ENCODE data around the gene CARMIL1. TPM values are rescaled to one million over a fixed set of nuclear protein-coding genes. Genes with fewer than 3 reads are reported as not detected.

The CARMIL1 gene
- total and polyA plus RNA-seq, 2 donors from 2014 or later = 22.3 to 51.1 TPM

DNA sequence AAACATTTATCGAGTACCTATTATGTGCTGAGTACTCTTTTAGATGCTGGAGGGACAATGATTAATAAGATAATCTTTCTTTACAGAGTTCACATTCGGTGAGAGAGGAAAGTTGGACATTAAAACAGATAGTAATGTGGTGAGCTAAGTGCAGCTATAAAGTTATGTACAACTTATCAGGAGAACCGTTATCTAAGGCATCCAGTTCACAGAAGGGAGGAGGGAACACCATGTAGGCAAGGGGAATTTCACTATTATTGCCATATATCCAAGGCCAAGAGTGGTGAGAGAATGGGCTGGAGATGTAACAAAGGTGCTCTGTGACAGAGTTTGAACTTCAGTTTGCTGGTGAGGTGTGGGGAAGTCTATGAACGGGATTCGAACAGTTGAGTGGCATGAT is 105.8 kb downstream of the CARMIL1 start:
- no peak overlapping the region for H3K4me3 ChIP-seq (ENCODE audit: low read length in 3 of 3)
- DNase-seq = no peak
- TF ChIP-seq, protein P1, sequence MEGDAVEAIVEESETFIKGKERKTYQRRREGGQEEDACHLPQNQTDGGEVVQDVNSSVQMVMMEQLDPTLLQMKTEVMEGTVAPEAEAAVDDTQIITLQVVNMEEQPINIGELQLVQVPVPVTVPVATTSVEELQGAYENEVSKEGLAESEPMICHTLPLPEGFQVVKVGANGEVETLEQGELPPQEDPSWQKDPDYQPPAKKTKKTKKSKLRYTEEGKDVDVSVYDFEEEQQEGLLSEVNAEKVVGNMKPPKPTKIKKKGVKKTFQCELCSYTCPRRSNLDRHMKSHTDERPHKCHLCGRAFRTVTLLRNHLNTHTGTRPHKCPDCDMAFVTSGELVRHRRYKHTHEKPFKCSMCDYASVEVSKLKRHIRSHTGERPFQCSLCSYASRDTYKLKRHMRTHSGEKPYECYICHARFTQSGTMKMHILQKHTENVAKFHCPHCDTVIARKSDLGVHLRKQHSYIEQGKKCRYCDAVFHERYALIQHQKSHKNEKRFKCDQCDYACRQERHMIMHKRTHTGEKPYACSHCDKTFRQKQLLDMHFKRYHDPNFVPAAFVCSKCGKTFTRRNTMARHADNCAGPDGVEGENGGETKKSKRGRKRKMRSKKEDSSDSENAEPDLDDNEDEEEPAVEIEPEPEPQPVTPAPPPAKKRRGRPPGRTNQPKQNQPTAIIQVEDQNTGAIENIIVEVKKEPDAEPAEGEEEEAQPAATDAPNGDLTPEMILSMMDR (IDR thresholded peaks at IDR 0.05; ENCODE audit: borderline replicate concordance, extremely low read depth, insufficient read depth) = no peak
- H3K9me3 ChIP-seq (ENCODE audit: control insufficient read depth in 2 of 3, insufficient read depth in 1 of 3, low read length in 3 of 3) = no peaks in the 10 kb centered on the region
- H3K27ac ChIP-seq (ENCODE audit: low read depth in 2 of 2, low read length in 2 of 2) = no peak overlapping the region
- H3K27me3 ChIP-seq (ENCODE audit: control insufficient read depth, insufficient read depth, low read length) = no peaks in the 10 kb centered on the region
- no peak for FAIRE-seq
- no peaks in the 10 kb centered on the region for H3K36me3 ChIP-seq (ENCODE audit: control insufficient read depth in 2 of 3, insufficient read depth in 3 of 3, low read length in 3 of 3)
- H3K9ac ChIP-seq (ENCODE audit: low read length in 3 of 3) = no peak overlapping the region
- intact Hi-C loops (cut with DNase I) = no loop called here
- no peaks in the 10 kb centered on the region for H3K4me1 ChIP-seq (ENCODE audit: control insufficient read depth in 2 of 3, insufficient read depth in 2 of 3, low read depth in 1 of 3, low read length in 3 of 3)

DNA sequence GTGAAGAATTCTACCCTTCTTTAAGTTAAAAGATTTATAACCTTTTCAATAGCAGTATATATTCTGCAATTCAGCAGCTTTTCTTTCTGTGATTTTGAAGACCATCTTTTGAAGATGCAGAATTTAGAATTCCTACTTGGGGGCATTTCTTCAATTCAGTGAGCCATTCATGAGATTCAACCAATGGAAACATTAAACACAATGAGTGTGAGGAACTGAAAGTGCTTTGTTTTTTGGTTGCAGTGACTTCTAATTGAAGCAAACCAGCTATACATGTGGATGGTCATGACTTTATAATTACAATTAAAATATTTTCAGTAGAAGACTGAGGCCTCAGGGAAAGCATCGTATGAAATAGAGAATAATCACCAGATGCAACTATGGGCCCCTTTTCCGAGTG is 108.3 kb downstream of the CARMIL1 start:
- TF ChIP-seq, protein P1 (IDR thresholded peaks at IDR 0.05; ENCODE audit: borderline replicate concordance, extremely low read depth, insufficient read depth) = no peak
- Histone ChIP-seq H3K27ac (ENCODE audit: low read depth in 2 of 2, low read length in 2 of 2) (no peak overlapping the region), H3K36me3 (ENCODE audit: control insufficient read depth in 2 of 3, insufficient read depth in 3 of 3, low read length in 3 of 3) (no peaks in the 10 kb centered on the region), H3K4me1 (ENCODE audit: control insufficient read depth in 2 of 3, insufficient read depth in 2 of 3, low read depth in 1 of 3, low read length in 3 of 3) (no peaks in the 10 kb centered on the region), H3K9me3 (ENCODE audit: control insufficient read depth in 2 of 3, insufficient read depth in 1 of 3, low read length in 3 of 3) (no peaks in the 10 kb centered on the region), H3K9ac (ENCODE audit: low read length in 3 of 3) (no peak overlapping the region), H3K4me3 (ENCODE audit: low read length in 3 of 3) (no peak overlapping the region), H3K27me3 (ENCODE audit: control insufficient read depth, insufficient read depth, low read length) (no peaks in the 10 kb centered on the region)
- DNase-seq (no peak), FAIRE-seq (no peak)
- intact Hi-C loops (cut with DNase I) = no loop called here

DNA sequence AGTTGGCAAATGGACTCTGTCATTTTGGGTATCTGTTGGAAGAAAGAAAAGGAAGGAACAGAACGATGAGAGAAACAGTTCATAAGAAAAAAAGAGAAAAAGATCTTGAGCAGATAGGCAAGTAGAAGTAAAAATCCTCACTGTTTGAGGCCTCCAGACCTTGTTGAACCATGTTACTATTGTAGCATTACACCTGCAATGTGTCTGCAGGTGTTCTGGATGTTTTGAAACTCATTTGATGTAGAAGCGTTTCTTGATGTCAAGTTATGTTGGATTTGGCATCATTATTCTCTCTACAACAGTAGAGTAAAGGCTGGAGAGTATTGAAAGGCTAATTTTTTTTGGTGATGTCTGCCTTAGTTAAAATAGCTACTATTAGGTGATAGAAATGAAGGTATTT is 108.7 kb downstream of the CARMIL1 start:
- Histone ChIP-seq H3K27ac (ENCODE audit: low read depth in 2 of 2, low read length in 2 of 2) (no peak overlapping the region), H3K9me3 (ENCODE audit: control insufficient read depth in 2 of 3, insufficient read depth in 1 of 3, low read length in 3 of 3) (no peaks in the 10 kb centered on the region), H3K4me3 (ENCODE audit: low read length in 3 of 3) (no peak overlapping the region), H3K9ac (ENCODE audit: low read length in 3 of 3) (no peak overlapping the region), H3K27me3 (ENCODE audit: control insufficient read depth, insufficient read depth, low read length) (no peaks in the 10 kb centered on the region), H3K36me3 (ENCODE audit: control insufficient read depth in 2 of 3, insufficient read depth in 3 of 3, low read length in 3 of 3) (no peaks in the 10 kb centered on the region), H3K4me1 (ENCODE audit: control insufficient read depth in 2 of 3, insufficient read depth in 2 of 3, low read depth in 1 of 3, low read length in 3 of 3) (no peaks in the 10 kb centered on the region)
- DNase-seq (no peak), FAIRE-seq (no peak)
- intact Hi-C loops (cut with DNase I) = no loop called here
- TF ChIP-seq, protein P1 (IDR thresholded peaks at IDR 0.05; ENCODE audit: borderline replicate concordance, extremely low read depth, insufficient read depth) = no peak

DNA sequence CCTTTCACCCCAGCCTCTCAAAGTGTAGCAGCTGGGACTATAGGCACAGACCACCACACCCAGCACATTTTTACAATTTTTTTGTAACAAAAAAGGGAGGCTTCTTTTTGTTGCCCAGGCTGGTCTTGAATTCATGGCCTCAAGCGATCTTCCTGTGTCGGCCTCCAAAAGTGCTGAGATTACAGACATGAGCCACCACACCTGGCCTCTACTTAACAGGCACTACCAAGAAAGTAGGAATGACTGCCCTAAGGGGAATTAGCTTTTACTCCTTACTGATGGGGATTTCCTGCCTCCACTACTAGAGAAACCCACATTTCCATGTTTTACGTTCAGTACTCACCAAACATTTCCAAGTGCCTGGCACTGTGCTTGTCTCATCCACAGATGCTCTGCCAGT is 109.6 kb downstream of the CARMIL1 start:
- Histone ChIP-seq H3K9ac (ENCODE audit: low read length in 3 of 3) (no peak overlapping the region), H3K9me3 (ENCODE audit: control insufficient read depth in 2 of 3, insufficient read depth in 1 of 3, low read length in 3 of 3) (no peaks in the 10 kb centered on the region), H3K4me3 (ENCODE audit: low read length in 3 of 3) (no peak overlapping the region), H3K27me3 (ENCODE audit: control insufficient read depth, insufficient read depth, low read length) (no peaks in the 10 kb centered on the region), H3K4me1 (ENCODE audit: control insufficient read depth in 2 of 3, insufficient read depth in 2 of 3, low read depth in 1 of 3, low read length in 3 of 3) (no peaks in the 10 kb centered on the region), H3K27ac (ENCODE audit: low read depth in 2 of 2, low read length in 2 of 2) (no peak overlapping the region), H3K36me3 (ENCODE audit: control insufficient read depth in 2 of 3, insufficient read depth in 3 of 3, low read length in 3 of 3) (no peaks in the 10 kb centered on the region)
- FAIRE-seq (no peak), DNase-seq (no peak)
- intact Hi-C loops (cut with DNase I) = no loop called here
- TF ChIP-seq, protein P1 (IDR thresholded peaks at IDR 0.05; ENCODE audit: borderline replicate concordance, extremely low read depth, insufficient read depth) = no peak

All from kidney (tissue), 14 donors.